DOHH2 (cell line): ENCODE results near the gene PDIA3.
A peak's percentile ranks its signal among the peaks of the same experiment; 100 is the strongest.

Experiments
- H3F3A ChIP-seq: fragments of 200-600 bp; sonication (generic), shearing (Covaris generic); 2 replicates; pipeline ENCODE4 v1.6.0; 2016; ENCODE audit warnings: antibody characterized with exemption, mild to moderate bottlenecking; ENCODE audit not compliant: control insufficient read depth, insufficient read depth
- H3K27ac ChIP-seq: fragments of 200-600 bp; sonication (generic); 2 replicates; pipeline ENCODE4 v1.5.1; 2014; ENCODE audit warnings: low read depth, mild to moderate bottlenecking, low read length, moderate library complexity
- H3K27me3 ChIP-seq: fragments of 200-600 bp; sonication (generic); 2 replicates; pipeline ENCODE4 v1.6.1; 2014; ENCODE audit warnings: mild to moderate bottlenecking, low read length, mixed read lengths; ENCODE audit not compliant: control insufficient read depth
- H3K36me3 ChIP-seq: fragments of 200-600 bp; sonication (generic); 2 replicates; pipeline ENCODE4 v1.6.1; 2014; ENCODE audit warnings: mild to moderate bottlenecking, low read length, moderate library complexity, mixed read lengths; ENCODE audit not compliant: control insufficient read depth
- H3K4me1 ChIP-seq: fragments of 200-600 bp; sonication (generic); 2 replicates; pipeline ENCODE4 v1.6.1; 2014; ENCODE audit warnings: mild to moderate bottlenecking, low read length, mixed read lengths; ENCODE audit not compliant: control insufficient read depth
- H3K4me2 ChIP-seq: fragments of 200-600 bp; sonication (generic); 2 replicates; pipeline ENCODE4 v1.6.0; 2014; ENCODE audit warnings: mild to moderate bottlenecking, low read length, moderate library complexity
- H3K4me3 ChIP-seq: fragments of 200-600 bp; sonication (generic); 2 replicates; pipeline ENCODE4 v1.5.1; 2014; ENCODE audit warnings: mild to moderate bottlenecking, low read length, mixed read lengths
- H3K79me2 ChIP-seq: fragments of 200-600 bp; sonication (generic); 2 replicates; pipeline ENCODE4 v1.6.1; 2014; ENCODE audit warnings: mild to moderate bottlenecking, low read length, mixed read lengths; ENCODE audit not compliant: control insufficient read depth
- H3K9me2 ChIP-seq: fragments of 200-600 bp; sonication (generic); replicated peaks from 2 replicates; pipeline ENCODE4 v1.6.1; 2014; ENCODE audit warnings: mild to moderate bottlenecking, low read length, mixed read lengths; ENCODE audit not compliant: control insufficient read depth
- H3K9me3 ChIP-seq: fragments of 200-600 bp; sonication (generic); 2 replicates; pipeline ENCODE4 v1.6.1; 2014; ENCODE audit warnings: antibody characterized with exemption, low read length, mixed read lengths; ENCODE audit not compliant: control insufficient read depth, insufficient read depth
- H4K20me1 ChIP-seq: fragments of 200-600 bp; sonication (generic); 2 replicates; pipeline ENCODE4 v1.6.0; 2014; ENCODE audit warnings: low read depth, mild to moderate bottlenecking, antibody characterized with exemption, low read length, moderate library complexity; ENCODE audit not compliant: control insufficient read depth, insufficient read depth
- CTCF ChIP-seq: fragments of 200-600 bp; sonication (generic); IDR thresholded peaks from one replicate; pipeline ENCODE4 v1.5.1; 2014; ENCODE audit warnings: antibody characterized with exemption, mild to moderate bottlenecking, low read depth, low read length; ENCODE audit not compliant: poor library complexity, severe bottlenecking
- EZH2phosphoT487 ChIP-seq: fragments of 200-600 bp; sonication (generic); IDR thresholded peaks from 2 replicates; pipeline ENCODE4 v1.6.1; 2017; ENCODE audit warnings: borderline replicate concordance, mild to moderate bottlenecking, antibody characterized with exemption, low read length, moderate library complexity, mixed read lengths

PDIA3 gene

DNA sequence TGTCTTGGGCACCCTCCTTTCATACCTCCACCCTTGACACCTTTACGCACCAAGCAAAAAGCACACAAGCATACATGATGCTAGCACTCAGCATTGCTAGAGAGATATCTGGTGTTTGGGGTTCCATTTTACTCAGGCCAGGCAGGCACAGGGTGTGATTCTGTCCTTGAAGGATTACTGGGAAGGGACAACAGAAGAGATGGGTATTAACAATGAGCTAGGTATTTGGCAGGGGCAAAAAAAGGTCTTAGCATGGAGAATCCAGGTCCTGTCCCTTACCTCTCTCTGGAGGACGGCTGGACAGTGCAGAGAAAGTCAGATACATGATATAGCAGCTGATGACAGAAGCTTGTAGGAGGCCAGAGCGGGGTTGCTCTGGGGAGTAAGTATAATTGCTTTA is 50.3 kb downstream of the PDIA3 start:
- Histone ChIP-seq H3K9me2 (no peaks in the 10 kb centered on the region), H3K4me2 (peak overlapping the region; percentile 79; the same call in 1 of the 2 replicates), H3K27me3 (no peaks in the 10 kb centered on the region), H3K27ac (peak overlapping the region; percentile 99), H3K79me2 (peaks cover 56% of the 10 kb centered on the region), H3K4me3 (no peak overlapping the region), H4K20me1 (0 out of 2 replicates have a peak, but pooled peaks cover 4% of the 10 kb centered on the region), H3F3A (peaks cover 63% of the 10 kb centered on the region), H3K4me1 (peaks cover 77% of the 10 kb centered on the region), H3K9me3 (peaks cover 4% of the 10 kb centered on the region; the same call in 1 of the 2 replicates), H3K36me3 (peaks cover 90% of the 10 kb centered on the region)
- TF ChIP-seq EZH2phosphoT487 (no peak), CTCF (no peak)

GRCh38 chr15:43799209-43799944 is 53.1 kb downstream of the PDIA3 start:
- Histone ChIP-seq H3K27me3 (no peaks in the 10 kb centered on the region), H3K4me1 (peaks cover 90% of the 10 kb centered on the region), H4K20me1 (no peaks in the 10 kb centered on the region), H3F3A (peaks cover 77% of the 10 kb centered on the region), H3K9me3 (peaks cover 4% of the 10 kb centered on the region; the same call in 1 of the 2 replicates), H3K4me2 (peak overlapping the region; percentile 90), H3K4me3 (peak overlapping the region; percentile 95), H3K9me2 (no peaks in the 10 kb centered on the region), H3K36me3 (peaks cover 93% of the 10 kb centered on the region), H3K79me2 (peaks cover 48% of the 10 kb centered on the region), H3K27ac (peak overlapping the region; percentile 99)
- TF ChIP-seq CTCF (peak; percentile 71), EZH2phosphoT487 (no peak)

DNA sequence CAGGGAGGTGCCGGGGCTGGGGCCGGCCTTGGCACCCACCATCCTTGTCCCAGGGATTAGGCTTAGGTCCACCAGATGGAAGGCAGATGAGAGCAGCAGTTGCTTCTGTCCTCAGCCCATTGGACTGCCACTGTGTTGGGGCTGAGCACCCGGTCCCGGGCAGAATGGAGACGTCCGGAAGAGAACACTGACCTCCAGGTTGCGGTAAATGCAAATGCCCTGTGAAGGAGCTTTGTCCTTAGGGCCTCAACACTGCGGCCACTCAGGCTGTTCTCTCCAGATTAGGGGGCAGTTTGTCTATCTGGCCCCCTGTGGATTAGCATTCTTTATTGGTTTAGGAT is 53.7 kb downstream of the PDIA3 start, which contains the start of gene SERINC4:
Gene SERINC4, minus strand, starts transcription at position 276 of the 341 bp plus-strand sequence. Its CDS starts 234 bp downstream, at position 42.
- Histone ChIP-seq H3F3A (peaks cover 77% of the 10 kb centered on the region), H3K4me3 (peak within 1 kb of the TSS; percentile 95), H3K27ac (peak within 1 kb of the TSS; percentile 99), H3K79me2 (peaks cover 42% of the 10 kb centered on the region), H3K4me1 (peaks cover 89% of the 10 kb centered on the region), H3K4me2 (peak within 1 kb of the TSS; percentile 90), H3K36me3 (peaks cover 93% of the 10 kb centered on the region), H3K9me3 (peaks cover 4% of the 10 kb centered on the region; the same call in 1 of the 2 replicates), H4K20me1 (no peaks in the 10 kb centered on the region), H3K27me3 (no peaks in the 10 kb centered on the region), H3K9me2 (no peaks in the 10 kb centered on the region)
- TF ChIP-seq CTCF (no peak), EZH2phosphoT487 (no peak)
